Measurements from ENCODE around the gene SCAMP1. TPM values are rescaled to one million over a fixed set of nuclear protein-coding genes. Genes with fewer than 3 reads are reported as not detected.

The SCAMP1 gene
- polyA plus RNA-seq, 3 donors, result 5.4 to 52.4 (median 47.8) TPM

DNA sequence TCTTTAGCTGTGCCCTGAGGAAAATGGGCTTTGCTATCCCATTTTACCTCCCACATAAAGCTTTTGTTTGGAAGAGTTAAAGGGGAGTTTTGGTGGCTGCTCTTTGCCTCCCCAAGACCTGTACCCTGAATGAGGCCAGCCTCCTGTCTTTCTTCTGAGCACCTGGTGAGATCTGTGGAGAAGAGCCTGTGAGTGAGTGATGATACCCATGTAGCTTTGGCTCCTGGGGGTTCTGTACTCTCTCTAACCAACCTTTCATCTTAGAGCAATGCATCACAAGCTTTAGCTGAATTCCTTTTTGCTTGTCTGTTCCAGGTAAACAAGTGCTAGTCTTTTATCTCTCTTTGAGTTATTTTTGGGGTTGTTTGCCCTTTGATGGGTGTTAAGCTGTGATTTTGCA lies 73.6 kb downstream of the SCAMP1 start:
- H3K27me3 ChIP-seq (ENCODE audit: control insufficient read depth in 2 of 2, insufficient read depth in 2 of 2, low read length in 2 of 2), result no peaks in the 10 kb centered on the region
- no peak overlapping the region for H2AFZ ChIP-seq (ENCODE audit: insufficient read depth, low read depth, low read length, poor library complexity, severe bottlenecking)
- no peak overlapping the region for H3K4me3 Mint-ChIP-seq
- H3K36me3 ChIP-seq (replicated peaks in 1 of 2; ENCODE audit: control insufficient read depth in 1 of 2, insufficient read depth in 2 of 2, low read length in 2 of 2), result no peaks in the 10 kb centered on the region
- no peaks in the 10 kb centered on the region for H3K4me1 Mint-ChIP-seq
- H3K79me2 ChIP-seq (ENCODE audit: insufficient read depth, low read length), result no peaks in the 10 kb centered on the region
- no peak overlapping the region for H3K27ac Mint-ChIP-seq
- H3K9me3 Mint-ChIP-seq, result peaks cover 3 to 14% (median 8%) of the 10 kb centered on the region in 7 donors
- no peaks in the 10 kb centered on the region for H3K4me1 ChIP-seq (ENCODE audit: control insufficient read depth in 1 of 2, insufficient read depth in 2 of 2, low read length in 2 of 2)
- TF ChIP-seq, protein P1, sequence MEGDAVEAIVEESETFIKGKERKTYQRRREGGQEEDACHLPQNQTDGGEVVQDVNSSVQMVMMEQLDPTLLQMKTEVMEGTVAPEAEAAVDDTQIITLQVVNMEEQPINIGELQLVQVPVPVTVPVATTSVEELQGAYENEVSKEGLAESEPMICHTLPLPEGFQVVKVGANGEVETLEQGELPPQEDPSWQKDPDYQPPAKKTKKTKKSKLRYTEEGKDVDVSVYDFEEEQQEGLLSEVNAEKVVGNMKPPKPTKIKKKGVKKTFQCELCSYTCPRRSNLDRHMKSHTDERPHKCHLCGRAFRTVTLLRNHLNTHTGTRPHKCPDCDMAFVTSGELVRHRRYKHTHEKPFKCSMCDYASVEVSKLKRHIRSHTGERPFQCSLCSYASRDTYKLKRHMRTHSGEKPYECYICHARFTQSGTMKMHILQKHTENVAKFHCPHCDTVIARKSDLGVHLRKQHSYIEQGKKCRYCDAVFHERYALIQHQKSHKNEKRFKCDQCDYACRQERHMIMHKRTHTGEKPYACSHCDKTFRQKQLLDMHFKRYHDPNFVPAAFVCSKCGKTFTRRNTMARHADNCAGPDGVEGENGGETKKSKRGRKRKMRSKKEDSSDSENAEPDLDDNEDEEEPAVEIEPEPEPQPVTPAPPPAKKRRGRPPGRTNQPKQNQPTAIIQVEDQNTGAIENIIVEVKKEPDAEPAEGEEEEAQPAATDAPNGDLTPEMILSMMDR (IDR thresholded peaks at IDR 0.05), result no peak
- peaks cover 0 to 1% (median 0%) of the 10 kb centered on the region in 3 donors for H3K27me3 Mint-ChIP-seq (ENCODE audit: low read depth in 3 of 3)
- H3K4me2 ChIP-seq (replicated peaks; ENCODE audit: extremely low read depth, low read length, poor library complexity, severe bottlenecking), result no peak overlapping the region
- no peak overlapping the region for H3K9ac ChIP-seq (ENCODE audit: insufficient read depth, low read length, poor library complexity, severe bottlenecking)
- DNase-seq, result no peak
- intact Hi-C loops (cut with micrococcal nuclease), result no loop called here
- H3K36me3 Mint-ChIP-seq, result peaks cover 31 to 56% of the 10 kb centered on the region in 2 donors
- H4K20me1 ChIP-seq (ENCODE audit: insufficient read depth, low read length), result no peaks in the 10 kb centered on the region
- H3K9me3 ChIP-seq (replicated peaks in 1 of 2; ENCODE audit: control insufficient read depth in 1 of 2, insufficient read depth in 1 of 2, low read length in 2 of 2), result no peaks in the 10 kb centered on the region
- H3K27ac ChIP-seq (ENCODE audit: low read depth in 1 of 2, low read length in 2 of 2), result no peak overlapping the region
- H3K4me3 ChIP-seq (replicated peaks in 1 of 3; ENCODE audit: low read depth in 2 of 3, low read length in 3 of 3), result no peak overlapping the region

- Mint-ChIP-seq H3K36me3 (peaks cover 8 to 15% of the 10 kb centered on the region in 2 donors), H3K4me1 (peaks cover 3% of the 10 kb centered on the region), H3K9me3 (peaks cover 0 to 11% (median 3%) of the 10 kb centered on the region in 7 donors), H3K4me3 (no peak overlapping the region), H3K27ac (peak overlapping the region in 2 of 7 donors; percentile 19 to 70), H3K27me3 (ENCODE audit: low read depth in 3 of 3) (peaks cover 0 to 2% (median 2%) of the 10 kb centered on the region in 3 donors)
- H3K4me2 ChIP-seq (replicated peaks; ENCODE audit: extremely low read depth, low read length, poor library complexity, severe bottlenecking), result no peak overlapping the region
- intact Hi-C loops (cut with micrococcal nuclease), result no loop called here
- no peak overlapping the region for H2AFZ ChIP-seq (ENCODE audit: insufficient read depth, low read depth, low read length, poor library complexity, severe bottlenecking)
- no CpG with 5 or more reads among the region's 3 CpGs for WGBS (ENCODE audit: insufficient coverage)
- H3K9ac ChIP-seq (ENCODE audit: insufficient read depth, low read length, poor library complexity, severe bottlenecking), result no peak overlapping the region
- no peak overlapping the region for H3K27ac ChIP-seq (ENCODE audit: low read depth in 1 of 2, low read length in 2 of 2)
- H3K79me2 ChIP-seq (ENCODE audit: insufficient read depth, low read length), result no peaks in the 10 kb centered on the region
- peaks cover 0 to 4% of the 10 kb centered on the region in 2 donors for H3K4me1 ChIP-seq (ENCODE audit: control insufficient read depth in 1 of 2, insufficient read depth in 2 of 2, low read length in 2 of 2)
- no peak for DNase-seq
- peaks cover 0 to 4% of the 10 kb centered on the region in 2 donors for H3K9me3 ChIP-seq (replicated peaks in 1 of 2; ENCODE audit: control insufficient read depth in 1 of 2, insufficient read depth in 1 of 2, low read length in 2 of 2)
- TF ChIP-seq, protein P1 (IDR thresholded peaks at IDR 0.05), result no peak
- no peak overlapping the region for H3K4me3 ChIP-seq (replicated peaks in 1 of 3; ENCODE audit: low read depth in 2 of 3, low read length in 3 of 3)
- peaks cover 0 to 5% of the 10 kb centered on the region in 2 donors for H3K36me3 ChIP-seq (replicated peaks in 1 of 2; ENCODE audit: control insufficient read depth in 1 of 2, insufficient read depth in 2 of 2, low read length in 2 of 2)
- H4K20me1 ChIP-seq (ENCODE audit: insufficient read depth, low read length), result no peaks in the 10 kb centered on the region
- H3K27me3 ChIP-seq (ENCODE audit: control insufficient read depth in 2 of 2, insufficient read depth in 2 of 2, low read length in 2 of 2), result no peaks in the 10 kb centered on the region
Observed at GRCh38 chr5:78447775-78448424, 87.5 kb downstream of the SCAMP1 start.

Data from CD14-positive monocyte (primary cell).